Neural cell (in vitro differentiated cells): ENCODE data around the gene PLCL2. TPM values are rescaled to one million over a fixed set of nuclear protein-coding genes. Genes with fewer than 3 reads are reported as not detected.

Experiments used
- H2AFZ ChIP-seq: fragments of 200-600, 300-800 bp; sonication (generic), shearing (Covaris generic); 2 replicates; pipeline ENCODE4 v1.6.0; 2014; ENCODE audit warnings: low read depth, mild to moderate bottlenecking, antibody characterized with exemption, low read length, moderate library complexity
- H3F3A ChIP-seq: fragments of 200-600 bp; shearing (Covaris generic); 2 replicates; pipeline ENCODE4 v1.6.1; 2016; ENCODE audit warnings: mild to moderate bottlenecking, moderate library complexity, mixed read lengths, antibody characterized with exemption, low read length; ENCODE audit not compliant: insufficient read depth, poor library complexity, severe bottlenecking
- H3K27ac ChIP-seq: fragments of 200-600, 300-800 bp; sonication (generic), shearing (Covaris generic); 2 replicates; pipeline ENCODE4 v1.5.1; 2014; ENCODE audit warnings: mild to moderate bottlenecking, low read length, moderate library complexity
- H3K27me3 ChIP-seq: fragments of 300-800, 200-600 bp; sonication (generic), shearing (Covaris generic); 2 replicates; pipeline ENCODE4 v1.6.0; 2014; ENCODE audit warnings: mild to moderate bottlenecking, low read depth, low read length, moderate library complexity; ENCODE audit not compliant: insufficient read depth
- H3K36me3 ChIP-seq: fragments of 300-800, 200-600 bp; sonication (generic), shearing (Covaris generic); 2 replicates; pipeline ENCODE4 v1.5.1; 2014; ENCODE audit warnings: mild to moderate bottlenecking, antibody characterized with exemption, low read length, moderate library complexity; ENCODE audit not compliant: insufficient read depth
- H3K4me2 ChIP-seq: fragments of 300-800, 200-600 bp; sonication (generic), shearing (Covaris generic); 2 replicates; pipeline ENCODE4 v1.6.0; 2014; ENCODE audit warnings: mild to moderate bottlenecking, low read length
- H3K4me3 ChIP-seq: fragments of 300-800, 200-600 bp; sonication (generic), shearing (Covaris generic); 2 replicates; pipeline ENCODE4 v1.5.1; 2014; ENCODE audit warnings: mild to moderate bottlenecking, low read length, moderate library complexity
- H3K79me2 ChIP-seq: fragments of 200-600 bp; shearing (Covaris generic); replicated peaks from 2 replicates; pipeline ENCODE4 v1.6.0; 2014; ENCODE audit warnings: mild to moderate bottlenecking, low read length, moderate library complexity; ENCODE audit not compliant: insufficient read depth
- H3K9ac ChIP-seq: fragments of 300-800, 200-600 bp; sonication (generic), shearing (Covaris generic); 2 replicates; pipeline ENCODE4 v1.6.1; 2016; ENCODE audit warnings: mild to moderate bottlenecking, low read length, mixed read lengths
- H3K9me2 ChIP-seq: fragments of 200-600 bp; shearing (Covaris generic); 2 replicates; pipeline ENCODE4 v1.6.1; 2016; ENCODE audit warnings: mild to moderate bottlenecking, low read length, mixed read lengths; ENCODE audit not compliant: insufficient read depth
- H3K9me3 ChIP-seq: fragments of 200-600, 300-800 bp; sonication (generic), shearing (Covaris generic); 2 replicates; pipeline ENCODE4 v1.6.1; 2016; ENCODE audit warnings: mild to moderate bottlenecking, mixed run types, low read length, moderate library complexity, mixed read lengths
- H4K20me1 ChIP-seq: fragments of 200-600 bp; shearing (Covaris generic); 2 replicates; pipeline ENCODE4 v1.6.1; 2016; ENCODE audit warnings: mild to moderate bottlenecking, mixed run types; ENCODE audit not compliant: insufficient read depth
- EP300 ChIP-seq: fragments of 450-650 bp; conservative IDR thresholded peaks from 2 replicates; pipeline ENCODE4 v1.6.1; 2014; ENCODE audit warnings: antibody characterized with exemption, mild to moderate bottlenecking, moderate library complexity; ENCODE audit not compliant: poor library complexity, severe bottlenecking
- EZH2 ChIP-seq: fragments of 200-600, 300-800 bp; shearing (Covaris generic), sonication (generic); IDR thresholded peaks from 2 replicates; pipeline ENCODE4 v1.6.1; 2014; ENCODE audit warnings: antibody characterized with exemption, low read length, borderline replicate concordance, mild to moderate bottlenecking; ENCODE audit not compliant: insufficient read depth, poor library complexity, severe bottlenecking
- MXI1 ChIP-seq: fragments of 450-650 bp; conservative IDR thresholded peaks from 2 replicates; pipeline ENCODE4 v1.6.1; 2014; ENCODE audit warnings: antibody characterized with exemption, mild to moderate bottlenecking; ENCODE audit not compliant: poor library complexity, severe bottlenecking
- POLR2AphosphoS5 ChIP-seq: IDR thresholded peaks from 2 replicates; pipeline ENCODE4 v1.6.1; 2012
- RAD21 ChIP-seq: fragments of 450-650 bp; conservative IDR thresholded peaks from 2 replicates; pipeline ENCODE4 v1.6.1; 2014; ENCODE audit warnings: antibody characterized with exemption, mild to moderate bottlenecking, moderate library complexity
- REST ChIP-seq: IDR thresholded peaks from 2 replicates; pipeline ENCODE4 v1.6.1; 2012; ENCODE audit warnings: borderline replicate concordance
- SMC3 ChIP-seq: fragments of 450-650 bp; conservative IDR thresholded peaks from 2 replicates; pipeline ENCODE4 v1.6.1; 2014; ENCODE audit warnings: antibody characterized with exemption, mild to moderate bottlenecking, moderate library complexity; ENCODE audit not compliant: poor library complexity
- TAF1 ChIP-seq: IDR thresholded peaks from 2 replicates; pipeline ENCODE4 v1.6.1; 2012; ENCODE audit warnings: low read depth
- polyA plus RNA-seq: library from polyadenylated mRNA; depleted of rRNA; stranded (reverse); fragments of >200 nt; gene quantifications from 2 replicates; pipeline ENCODE4 v1.2.3, GENCODE V29; 2014
- TF ChIP-seq, protein P1 (sequence below): fragments of 450-650 bp; IDR thresholded peaks from 2 replicates; pipeline ENCODE4 v1.5.1; 2014; ENCODE audit warnings: antibody characterized with exemption, mild to moderate bottlenecking, moderate library complexity; ENCODE audit not compliant: poor library complexity, severe bottlenecking

Gene PLCL2
- polyA plus RNA-seq, 1 donor from 2014 or later, result 69.8 TPM

- Histone ChIP-seq H3K4me2 (no peak overlapping the region), H3K36me3 (no peaks in the 10 kb centered on the region), H3K4me3 (no peak overlapping the region), H3K9ac (no peak overlapping the region), H3K27me3 (no peaks in the 10 kb centered on the region), H2AFZ (no peak overlapping the region), H3F3A (no peaks in the 10 kb centered on the region), H3K9me3 (no peaks in the 10 kb centered on the region), H3K27ac (no peak overlapping the region), H3K79me2 (peaks cover 29% of the 10 kb centered on the region), H3K9me2 (no peaks in the 10 kb centered on the region), H4K20me1 (no peaks in the 10 kb centered on the region)
- TF ChIP-seq SMC3, result no peak
Measured at GRCh38 chr3:16928386-16929132, 43.8 kb downstream of the PLCL2 start.

GRCh38 chr3:16929311-16929710 is 44.6 kb downstream of the PLCL2 start:
- TF ChIP-seq POLR2AphosphoS5, result no peak
- H3F3A ChIP-seq, result no peaks in the 10 kb centered on the region
- no peaks in the 10 kb centered on the region for H3K9me3 ChIP-seq
- no peak overlapping the region for H3K9ac ChIP-seq
- peaks cover 29% of the 10 kb centered on the region for H3K79me2 ChIP-seq
- H3K27ac ChIP-seq, result no peak overlapping the region
- H3K4me2 ChIP-seq, result no peak overlapping the region
- no peaks in the 10 kb centered on the region for H3K36me3 ChIP-seq
- H3K9me2 ChIP-seq, result no peaks in the 10 kb centered on the region
- H2AFZ ChIP-seq, result no peak overlapping the region
- no peaks in the 10 kb centered on the region for H4K20me1 ChIP-seq
- no peak overlapping the region for H3K4me3 ChIP-seq
- H3K27me3 ChIP-seq, result no peaks in the 10 kb centered on the region

GRCh38 chr3:16932877-16933276 is 48.1 kb downstream of the PLCL2 start:
- no peak for TF ChIP-seq RAD21
- no peak for TF ChIP-seq SMC3
- TF ChIP-seq EP300, result no peak
- no peak for TF ChIP-seq POLR2AphosphoS5
- TF ChIP-seq EZH2, result no peak
- Histone ChIP-seq H3K27ac (no peak overlapping the region), H3K27me3 (no peaks in the 10 kb centered on the region), H3K36me3 (no peaks in the 10 kb centered on the region), H3K4me2 (no peak overlapping the region), H3K4me3 (no peak overlapping the region), H3F3A (no peaks in the 10 kb centered on the region), H3K79me2 (peaks cover 20% of the 10 kb centered on the region), H3K9ac (no peak overlapping the region), H2AFZ (no peak overlapping the region), H3K9me3 (no peaks in the 10 kb centered on the region), H3K9me2 (no peaks in the 10 kb centered on the region), H4K20me1 (no peaks in the 10 kb centered on the region)

- no peak overlapping the region for H3K9ac ChIP-seq
- TF ChIP-seq, protein P1, sequence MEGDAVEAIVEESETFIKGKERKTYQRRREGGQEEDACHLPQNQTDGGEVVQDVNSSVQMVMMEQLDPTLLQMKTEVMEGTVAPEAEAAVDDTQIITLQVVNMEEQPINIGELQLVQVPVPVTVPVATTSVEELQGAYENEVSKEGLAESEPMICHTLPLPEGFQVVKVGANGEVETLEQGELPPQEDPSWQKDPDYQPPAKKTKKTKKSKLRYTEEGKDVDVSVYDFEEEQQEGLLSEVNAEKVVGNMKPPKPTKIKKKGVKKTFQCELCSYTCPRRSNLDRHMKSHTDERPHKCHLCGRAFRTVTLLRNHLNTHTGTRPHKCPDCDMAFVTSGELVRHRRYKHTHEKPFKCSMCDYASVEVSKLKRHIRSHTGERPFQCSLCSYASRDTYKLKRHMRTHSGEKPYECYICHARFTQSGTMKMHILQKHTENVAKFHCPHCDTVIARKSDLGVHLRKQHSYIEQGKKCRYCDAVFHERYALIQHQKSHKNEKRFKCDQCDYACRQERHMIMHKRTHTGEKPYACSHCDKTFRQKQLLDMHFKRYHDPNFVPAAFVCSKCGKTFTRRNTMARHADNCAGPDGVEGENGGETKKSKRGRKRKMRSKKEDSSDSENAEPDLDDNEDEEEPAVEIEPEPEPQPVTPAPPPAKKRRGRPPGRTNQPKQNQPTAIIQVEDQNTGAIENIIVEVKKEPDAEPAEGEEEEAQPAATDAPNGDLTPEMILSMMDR, result no peak
- no peak for TF ChIP-seq EZH2
- TF ChIP-seq TAF1, result no peak
- TF ChIP-seq SMC3, result no peak
- TF ChIP-seq RAD21, result no peak
- no peak for TF ChIP-seq POLR2AphosphoS5
- no peak for TF ChIP-seq EP300
- TF ChIP-seq REST, result no peak
- no peak for TF ChIP-seq MXI1
- H3K27me3 ChIP-seq, result no peaks in the 10 kb centered on the region
- H2AFZ ChIP-seq, result no peak overlapping the region
- H3K36me3 ChIP-seq, result no peaks in the 10 kb centered on the region
- H3K9me2 ChIP-seq, result no peaks in the 10 kb centered on the region
- H4K20me1 ChIP-seq, result peaks cover 3% of the 10 kb centered on the region
- H3F3A ChIP-seq, result no peaks in the 10 kb centered on the region
- no peak overlapping the region for H3K4me3 ChIP-seq
- H3K4me2 ChIP-seq, result no peak overlapping the region
- peaks cover 36% of the 10 kb centered on the region for H3K79me2 ChIP-seq
- no peak overlapping the region for H3K27ac ChIP-seq
- H3K9me3 ChIP-seq, result no peaks in the 10 kb centered on the region
Measured at GRCh38 chr3:16935781-16936180, 51.0 kb downstream of the PLCL2 start.
